H1 (cell line): ENCODE measurements around the gene UBAP2L.

Experiments used
- CHD2 ChIP-seq: IDR thresholded peaks from 2 replicates; pipeline ENCODE4 v1.6.1; 2012; ENCODE audit warnings: low read length, improper control_type of control experiment
- RXRA ChIP-seq: IDR thresholded peaks from 2 replicates; pipeline ENCODE4 v1.6.1; 2011; ENCODE audit warnings: low read depth, mild to moderate bottlenecking, low read length, moderate library complexity; ENCODE audit not compliant: insufficient read depth
- TF ChIP-seq, protein P1 (sequence below), 3 experiments: IDR thresholded peaks; 1 replicate in 2 of 3; 2 replicates in 1 of 3; pipeline versions ENCODE4 v1.5.1 to v1.6.1; 2011; ENCODE audit warnings: low read length in 3 of 3, mild to moderate bottlenecking in 3 of 3, inconsistent platforms in 2 of 3, low read depth in 1 of 3, moderate library complexity in 1 of 3; ENCODE audit not compliant: insufficient read depth in 1 of 3; ENCODE audit errors: control extremely low read depth in 1 of 3

DNA sequence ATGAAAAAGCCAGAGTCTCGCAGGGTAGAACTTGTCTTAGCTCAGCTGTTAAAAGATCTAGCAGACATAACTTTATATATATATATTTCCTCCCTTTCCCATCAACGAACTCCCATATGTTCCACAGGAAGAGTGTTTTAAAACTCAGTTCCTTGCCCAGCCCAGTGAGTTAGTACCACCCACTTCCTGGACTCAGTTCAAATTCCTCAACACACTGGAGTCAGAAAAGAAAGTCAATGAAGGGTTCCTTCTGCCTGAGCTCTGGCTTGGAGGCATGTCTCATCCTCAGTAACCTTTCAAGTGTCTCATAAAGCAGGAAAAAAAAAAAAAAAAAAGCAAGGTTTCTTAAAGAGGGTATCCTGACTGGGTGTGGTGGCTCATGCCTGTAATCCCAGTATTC is 44.4 kb upstream of the UBAP2L start:
- TF ChIP-seq RXRA: no peak
- TF ChIP-seq, protein P1, sequence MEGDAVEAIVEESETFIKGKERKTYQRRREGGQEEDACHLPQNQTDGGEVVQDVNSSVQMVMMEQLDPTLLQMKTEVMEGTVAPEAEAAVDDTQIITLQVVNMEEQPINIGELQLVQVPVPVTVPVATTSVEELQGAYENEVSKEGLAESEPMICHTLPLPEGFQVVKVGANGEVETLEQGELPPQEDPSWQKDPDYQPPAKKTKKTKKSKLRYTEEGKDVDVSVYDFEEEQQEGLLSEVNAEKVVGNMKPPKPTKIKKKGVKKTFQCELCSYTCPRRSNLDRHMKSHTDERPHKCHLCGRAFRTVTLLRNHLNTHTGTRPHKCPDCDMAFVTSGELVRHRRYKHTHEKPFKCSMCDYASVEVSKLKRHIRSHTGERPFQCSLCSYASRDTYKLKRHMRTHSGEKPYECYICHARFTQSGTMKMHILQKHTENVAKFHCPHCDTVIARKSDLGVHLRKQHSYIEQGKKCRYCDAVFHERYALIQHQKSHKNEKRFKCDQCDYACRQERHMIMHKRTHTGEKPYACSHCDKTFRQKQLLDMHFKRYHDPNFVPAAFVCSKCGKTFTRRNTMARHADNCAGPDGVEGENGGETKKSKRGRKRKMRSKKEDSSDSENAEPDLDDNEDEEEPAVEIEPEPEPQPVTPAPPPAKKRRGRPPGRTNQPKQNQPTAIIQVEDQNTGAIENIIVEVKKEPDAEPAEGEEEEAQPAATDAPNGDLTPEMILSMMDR (IDR thresholded peaks at IDR 0.05; ENCODE audit: control extremely low read depth in 1 of 3, insufficient read depth in 1 of 3, low read depth in 1 of 3, low read length in 3 of 3): no peak
- no peak for TF ChIP-seq CHD2
